Measurements from ENCODE around the gene GAB2.

GAB2 gene

DNA sequence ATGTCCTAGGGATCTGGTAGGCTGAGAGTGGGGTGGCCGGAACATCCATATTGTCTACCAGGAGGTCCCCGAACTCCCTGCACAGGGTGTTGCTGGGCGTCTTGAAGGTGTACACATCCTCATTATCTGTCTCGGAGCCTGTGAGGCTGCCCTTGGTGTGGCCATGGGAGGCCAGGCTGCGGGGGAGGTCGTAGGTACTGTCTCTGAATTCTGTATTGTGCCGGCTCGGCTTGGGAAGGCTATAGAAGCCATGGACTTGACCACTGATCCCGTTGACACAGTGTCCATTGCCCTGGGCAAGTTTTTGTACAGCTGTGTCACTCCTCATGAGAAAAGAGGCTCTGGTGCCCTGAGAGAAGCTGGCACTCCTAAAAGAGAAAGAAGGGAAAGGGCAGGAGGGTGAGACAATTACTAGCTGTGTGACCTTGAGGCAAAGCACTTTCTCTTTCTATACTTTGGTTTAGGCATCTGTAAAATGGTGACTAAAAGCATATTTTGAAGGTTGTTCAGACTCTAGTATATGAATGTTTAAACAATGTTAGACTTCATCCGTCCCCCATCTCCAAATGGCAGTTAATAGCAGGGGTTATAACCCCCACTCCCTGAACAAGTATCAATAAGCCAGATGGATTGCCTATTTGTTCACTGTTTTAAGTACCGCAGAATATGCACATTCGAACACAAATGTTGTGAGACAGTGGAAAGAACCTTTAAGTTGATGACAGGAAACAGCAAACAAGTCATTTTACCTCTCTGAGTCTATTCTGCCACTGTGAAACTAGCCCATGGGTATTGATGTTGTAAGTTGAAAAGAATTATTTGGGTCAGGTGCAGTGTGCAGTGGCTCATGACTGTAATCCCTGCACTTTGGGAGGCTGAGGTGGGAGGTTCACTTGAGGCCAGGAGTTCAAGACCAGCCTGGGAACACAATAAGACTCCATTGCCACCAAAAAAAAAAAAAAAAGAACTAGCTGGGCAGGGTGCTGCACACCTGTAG is 190.6 kb downstream of the GAB2 start:
- Histone ChIP-seq H3K27ac (ENCODE audit: extremely low read depth, low read depth, low read length) (no peak overlapping the region), H3K9me3 (ENCODE audit: control insufficient read depth, insufficient read depth, low read depth, low read length) (no peaks in the 10 kb centered on the region), H3K4me3 (ENCODE audit: low read depth, low read length) (no peak overlapping the region), H3K4me1 (ENCODE audit: control insufficient read depth, insufficient read depth, low read length) (no peaks in the 10 kb centered on the region), H3K36me3 (ENCODE audit: control insufficient read depth in 2 of 2, insufficient read depth in 1 of 2, low read length in 2 of 2) (peaks cover 0 to 23% of the 10 kb centered on the region in 2 experiments; a peak in 1 of 3 replicates)
- TF ChIP-seq TRIM28 (IDR thresholded peaks at IDR 0.05; ENCODE audit: borderline replicate concordance, low read length): no peak
- no peak for TF ChIP-seq ZNF621 (tag by site-specific recombination; IDR thresholded peaks at IDR 0.05)
- no peak for TF ChIP-seq ZNF626 (tag by site-specific recombination; IDR thresholded peaks at IDR 0.05)
- CTCF ChIA-PET: interaction anchor here (1.0 to 3.5 kb wide), 6 partner anchors 30 to 348 kb away, joined by 3 to 49 read pairs (median 5); partner anchors contain the start of gene NARS2
- POLR2A ChIA-PET: interaction anchor here (0.7 kb wide), 1 partner anchor 166 kb away, joined by 3 read pairs; no protein-coding TSS in a partner anchor

DNA sequence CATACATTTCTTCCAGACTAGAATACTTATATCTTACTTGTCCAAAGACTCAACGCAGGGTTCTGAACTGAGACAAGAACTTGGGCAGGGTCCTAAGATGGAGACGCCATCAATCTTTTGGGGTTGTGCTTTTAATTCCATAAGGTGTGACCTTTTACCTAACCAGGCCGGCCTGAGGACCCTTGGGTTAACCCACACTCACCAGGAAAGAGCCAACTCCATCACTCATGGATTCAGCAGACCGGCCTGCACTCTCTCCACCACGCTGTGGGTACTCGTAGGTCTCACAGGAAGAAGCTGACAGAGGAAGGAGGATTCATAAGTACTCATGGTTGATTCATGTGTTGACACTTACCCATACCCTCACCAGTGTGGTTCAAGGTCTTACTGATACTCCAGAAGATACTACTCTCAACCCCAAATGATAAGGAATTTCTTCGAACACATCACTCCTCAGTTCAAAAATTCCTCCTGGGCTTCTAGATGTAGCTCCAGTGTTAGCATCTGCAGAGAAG is 192.7 kb downstream of the GAB2 start:
- Histone ChIP-seq H3K4me1 (ENCODE audit: control insufficient read depth, insufficient read depth, low read length) (no peaks in the 10 kb centered on the region), H3K36me3 (ENCODE audit: control insufficient read depth in 2 of 2, insufficient read depth in 1 of 2, low read length in 2 of 2) (peaks cover 0 to 43% of the 10 kb centered on the region in 2 experiments; a peak in 1 of 3 replicates), H3K27ac (ENCODE audit: extremely low read depth, low read depth, low read length) (no peak overlapping the region), H3K4me3 (ENCODE audit: low read depth, low read length) (no peak overlapping the region), H3K9me3 (ENCODE audit: control insufficient read depth, insufficient read depth, low read depth, low read length) (no peaks in the 10 kb centered on the region)
- POLR2A ChIA-PET: no interaction called here
- CTCF ChIA-PET: interaction anchor here (0.5 to 1.4 kb wide), 2 partner anchors 340 to 361 kb away, joined by 3 to 11 read pairs; no protein-coding TSS in a partner anchor
- TF ChIP-seq ZBTB7A (tag by site-specific recombination; IDR thresholded peaks at IDR 0.05; ENCODE audit: low read depth): no peak
- no peak for TF ChIP-seq TCF7L2 (IDR thresholded peaks at IDR 0.05; ENCODE audit: borderline replicate concordance, low read depth, low read length)
- TF ChIP-seq, protein P1, sequence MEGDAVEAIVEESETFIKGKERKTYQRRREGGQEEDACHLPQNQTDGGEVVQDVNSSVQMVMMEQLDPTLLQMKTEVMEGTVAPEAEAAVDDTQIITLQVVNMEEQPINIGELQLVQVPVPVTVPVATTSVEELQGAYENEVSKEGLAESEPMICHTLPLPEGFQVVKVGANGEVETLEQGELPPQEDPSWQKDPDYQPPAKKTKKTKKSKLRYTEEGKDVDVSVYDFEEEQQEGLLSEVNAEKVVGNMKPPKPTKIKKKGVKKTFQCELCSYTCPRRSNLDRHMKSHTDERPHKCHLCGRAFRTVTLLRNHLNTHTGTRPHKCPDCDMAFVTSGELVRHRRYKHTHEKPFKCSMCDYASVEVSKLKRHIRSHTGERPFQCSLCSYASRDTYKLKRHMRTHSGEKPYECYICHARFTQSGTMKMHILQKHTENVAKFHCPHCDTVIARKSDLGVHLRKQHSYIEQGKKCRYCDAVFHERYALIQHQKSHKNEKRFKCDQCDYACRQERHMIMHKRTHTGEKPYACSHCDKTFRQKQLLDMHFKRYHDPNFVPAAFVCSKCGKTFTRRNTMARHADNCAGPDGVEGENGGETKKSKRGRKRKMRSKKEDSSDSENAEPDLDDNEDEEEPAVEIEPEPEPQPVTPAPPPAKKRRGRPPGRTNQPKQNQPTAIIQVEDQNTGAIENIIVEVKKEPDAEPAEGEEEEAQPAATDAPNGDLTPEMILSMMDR (tag by site-specific recombination; IDR thresholded peaks at IDR 0.05): no peak
- TF ChIP-seq, protein P2, sequence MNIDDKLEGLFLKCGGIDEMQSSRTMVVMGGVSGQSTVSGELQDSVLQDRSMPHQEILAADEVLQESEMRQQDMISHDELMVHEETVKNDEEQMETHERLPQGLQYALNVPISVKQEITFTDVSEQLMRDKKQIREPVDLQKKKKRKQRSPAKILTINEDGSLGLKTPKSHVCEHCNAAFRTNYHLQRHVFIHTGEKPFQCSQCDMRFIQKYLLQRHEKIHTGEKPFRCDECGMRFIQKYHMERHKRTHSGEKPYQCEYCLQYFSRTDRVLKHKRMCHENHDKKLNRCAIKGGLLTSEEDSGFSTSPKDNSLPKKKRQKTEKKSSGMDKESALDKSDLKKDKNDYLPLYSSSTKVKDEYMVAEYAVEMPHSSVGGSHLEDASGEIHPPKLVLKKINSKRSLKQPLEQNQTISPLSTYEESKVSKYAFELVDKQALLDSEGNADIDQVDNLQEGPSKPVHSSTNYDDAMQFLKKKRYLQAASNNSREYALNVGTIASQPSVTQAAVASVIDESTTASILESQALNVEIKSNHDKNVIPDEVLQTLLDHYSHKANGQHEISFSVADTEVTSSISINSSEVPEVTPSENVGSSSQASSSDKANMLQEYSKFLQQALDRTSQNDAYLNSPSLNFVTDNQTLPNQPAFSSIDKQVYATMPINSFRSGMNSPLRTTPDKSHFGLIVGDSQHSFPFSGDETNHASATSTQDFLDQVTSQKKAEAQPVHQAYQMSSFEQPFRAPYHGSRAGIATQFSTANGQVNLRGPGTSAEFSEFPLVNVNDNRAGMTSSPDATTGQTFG (tag by site-specific recombination; IDR thresholded peaks at IDR 0.05; ENCODE audit: borderline replicate concordance): no peak
- TF ChIP-seq, protein P3, sequence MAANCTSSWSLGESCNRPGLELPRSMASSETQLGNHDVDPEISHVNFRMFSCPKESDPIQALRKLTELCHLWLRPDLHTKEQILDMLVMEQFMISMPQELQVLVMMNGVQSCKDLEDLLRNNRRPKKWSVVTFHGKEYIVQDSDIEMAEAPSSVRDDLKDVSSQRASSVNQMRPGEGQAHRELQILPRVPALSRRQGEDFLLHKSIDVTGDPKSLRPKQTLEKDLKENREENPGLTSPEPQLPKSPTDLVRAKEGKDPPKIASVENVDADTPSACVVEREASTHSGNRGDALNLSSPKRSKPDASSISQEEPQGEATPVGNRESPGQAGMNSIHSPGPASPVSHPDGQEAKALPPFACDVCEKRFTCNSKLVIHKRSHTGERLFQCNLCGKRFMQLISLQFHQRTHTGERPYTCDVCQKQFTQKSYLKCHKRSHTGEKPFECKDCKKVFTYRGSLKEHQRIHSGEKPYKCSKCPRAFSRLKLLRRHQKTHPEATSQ (tag by site-specific recombination; IDR thresholded peaks at IDR 0.05): no peak
- no peak for TF ChIP-seq ZNF792 (tag by site-specific recombination; IDR thresholded peaks at IDR 0.05)
- no peak for TF ChIP-seq ZNF169 (tag by site-specific recombination; IDR thresholded peaks at IDR 0.05)

DNA sequence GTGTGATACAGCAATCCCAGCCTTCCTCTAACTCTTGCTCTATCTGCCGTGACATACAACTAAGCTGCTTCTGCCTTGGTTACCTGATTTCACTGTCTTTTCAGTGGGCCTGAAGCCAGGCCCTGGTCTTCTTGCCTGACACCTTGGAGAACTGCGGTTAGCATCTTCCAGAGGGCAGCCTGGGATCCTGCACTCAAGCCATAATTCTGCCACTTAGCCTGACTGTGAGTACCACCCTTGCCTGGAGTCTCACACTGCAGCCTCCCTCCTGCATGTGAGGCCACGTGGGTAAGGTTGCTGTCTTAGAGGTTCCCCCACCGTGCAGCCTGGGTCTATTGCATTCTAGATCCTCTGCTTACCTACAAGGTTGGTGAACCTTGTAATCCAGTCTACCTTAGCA is 193.1 kb downstream of the GAB2 start:
- H3K36me3 ChIP-seq (ENCODE audit: control insufficient read depth in 2 of 2, insufficient read depth in 1 of 2, low read length in 2 of 2): peaks cover 0 to 47% of the 10 kb centered on the region in 2 experiments; a peak in 1 of 3 replicates
- no peak overlapping the region for H3K27ac ChIP-seq (ENCODE audit: extremely low read depth, low read depth, low read length)
- TF ChIP-seq ZNF791 (tag by site-specific recombination; IDR thresholded peaks at IDR 0.05) (no peak), ZNF623 (tag by site-specific recombination; IDR thresholded peaks at IDR 0.05) (no peak), ZNF140 (tag by site-specific recombination; IDR thresholded peaks at IDR 0.05) (no peak), ZNF10 (tag by site-specific recombination; IDR thresholded peaks at IDR 0.05) (no peak), ZIC2 (tag by site-specific recombination; IDR thresholded peaks at IDR 0.05) (no peak), ZNF843 (tag by site-specific recombination; IDR thresholded peaks at IDR 0.05) (no peak)
- TF ChIP-seq, protein P4, sequence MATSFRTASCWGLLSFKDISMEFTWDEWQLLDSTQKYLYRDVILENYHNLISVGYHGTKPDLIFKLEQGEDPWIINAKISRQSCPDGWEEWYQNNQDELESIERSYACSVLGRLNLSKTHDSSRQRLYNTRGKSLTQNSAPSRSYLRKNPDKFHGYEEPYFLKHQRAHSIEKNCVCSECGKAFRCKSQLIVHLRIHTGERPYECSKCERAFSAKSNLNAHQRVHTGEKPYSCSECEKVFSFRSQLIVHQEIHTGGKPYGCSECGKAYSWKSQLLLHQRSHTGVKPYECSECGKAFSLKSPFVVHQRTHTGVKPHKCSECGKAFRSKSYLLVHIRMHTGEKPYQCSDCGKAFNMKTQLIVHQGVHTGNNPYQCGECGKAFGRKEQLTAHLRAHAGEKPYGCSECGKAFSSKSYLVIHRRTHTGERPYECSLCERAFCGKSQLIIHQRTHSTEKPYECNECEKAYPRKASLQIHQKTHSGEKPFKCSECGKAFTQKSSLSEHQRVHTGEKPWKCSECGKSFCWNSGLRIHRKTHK (tag by site-specific recombination; IDR thresholded peaks at IDR 0.05): no peak
- TF ChIP-seq, protein P1 (tag by site-specific recombination; IDR thresholded peaks at IDR 0.05): no peak

More for the DNA sequence above, 193.1 kb downstream of the GAB2 start:
- CTCF ChIA-PET: interaction anchor here (0.5 kb wide), 1 partner anchor 361 kb away, joined by 3 read pairs; no protein-coding TSS in a partner anchor
- Histone ChIP-seq H3K4me1 (ENCODE audit: control insufficient read depth, insufficient read depth, low read length) (no peaks in the 10 kb centered on the region), H3K4me3 (ENCODE audit: low read depth, low read length) (no peak overlapping the region), H3K9me3 (ENCODE audit: control insufficient read depth, insufficient read depth, low read depth, low read length) (no peaks in the 10 kb centered on the region)
- POLR2A ChIA-PET: no interaction called here
